Fibroblast of skin of left quadriceps (primary cell): ENCODE data around the gene MYBBP1A.

ENCODE experiments used
- DNase-seq, 2 experiments: peaks; one replicate each; pipeline ENCODE4 v3.0.0-alpha.2; 2013; ENCODE audit warnings: low read depth in 2 of 2

Gene MYBBP1A

DNA sequence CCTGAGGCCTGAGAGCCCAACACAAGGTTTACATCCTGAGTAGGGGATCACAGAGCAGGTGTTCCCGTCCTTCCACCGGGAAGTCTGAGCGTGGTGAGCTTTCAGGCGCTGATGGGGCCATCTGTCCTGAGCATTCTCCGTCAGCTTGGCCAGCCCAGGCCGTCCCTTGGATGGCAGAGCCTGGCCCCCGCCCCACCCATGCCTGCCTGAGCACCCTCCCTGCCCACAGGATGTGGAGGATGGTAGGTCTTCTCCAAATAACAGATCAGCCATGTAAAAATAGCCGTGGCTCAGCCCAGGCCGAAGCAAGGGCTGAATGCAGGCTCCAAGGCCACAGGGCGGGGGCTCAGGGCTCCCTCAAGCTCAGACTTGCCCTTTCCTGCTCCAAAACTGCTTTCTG, 36.3 kb downstream of the MYBBP1A start:
- DNase-seq = no peak

DNA sequence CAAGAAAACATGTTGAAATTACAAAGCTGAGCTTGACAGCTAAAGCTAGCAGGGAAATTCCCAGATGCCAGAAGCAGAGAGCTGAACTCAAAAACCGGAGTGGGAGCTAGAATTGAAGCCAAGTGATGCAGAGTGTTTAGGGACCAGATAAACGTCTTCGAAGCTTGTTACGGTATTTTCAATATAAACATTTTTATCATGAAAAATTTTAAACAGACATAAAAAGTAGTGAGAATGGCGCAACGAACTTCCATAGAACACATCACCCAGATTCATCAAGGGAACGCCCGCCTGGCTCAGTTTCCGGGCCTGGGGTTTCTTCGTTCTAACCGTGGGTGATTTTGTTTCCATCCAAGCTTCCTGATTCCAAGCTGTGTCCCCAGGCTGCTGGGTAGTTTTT, 38.4 kb downstream of the MYBBP1A start:
- no peak for DNase-seq

DNA sequence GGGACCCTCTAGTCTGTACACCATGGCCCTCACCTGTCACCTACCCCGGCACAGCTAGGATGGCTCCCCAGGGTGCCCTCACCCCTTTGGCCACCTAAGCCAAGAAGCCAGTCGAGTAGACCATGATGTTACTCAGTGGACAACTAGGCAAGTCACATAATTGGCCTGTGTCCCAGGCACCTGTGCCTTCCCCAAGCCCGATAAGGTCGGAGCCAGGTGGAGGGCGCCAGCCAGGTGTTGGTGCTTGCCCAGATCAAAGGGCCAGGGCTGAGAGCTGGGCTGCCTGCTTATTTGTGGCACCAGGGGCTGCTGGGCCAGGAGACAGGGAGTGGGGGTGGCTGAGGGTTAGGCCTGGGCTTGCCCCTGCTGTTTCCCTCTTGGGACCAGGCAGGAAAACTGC, 39.7 kb downstream of the MYBBP1A start:
- no peak for DNase-seq

DNA sequence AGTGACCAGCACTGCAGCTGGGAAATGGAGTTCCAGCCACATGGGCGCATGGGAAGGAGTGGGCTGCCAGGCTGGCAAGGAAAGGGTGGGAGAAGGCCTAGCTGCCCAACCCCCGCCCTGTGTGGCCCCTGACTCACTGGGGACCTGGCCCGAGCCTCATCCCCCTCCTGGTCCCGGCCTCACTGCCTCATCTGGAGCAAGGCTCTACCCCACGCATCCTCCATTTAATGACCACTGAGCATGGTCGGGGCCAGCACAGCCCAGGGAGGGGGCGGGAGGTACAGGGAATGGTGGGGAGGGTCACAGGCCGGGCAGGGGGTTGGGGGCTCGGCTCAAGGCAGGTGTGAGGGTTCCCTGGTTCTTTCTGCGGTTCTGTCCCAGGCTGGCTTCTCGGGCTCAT, 40.4 kb downstream of the MYBBP1A start:
- no peak for DNase-seq

DNA sequence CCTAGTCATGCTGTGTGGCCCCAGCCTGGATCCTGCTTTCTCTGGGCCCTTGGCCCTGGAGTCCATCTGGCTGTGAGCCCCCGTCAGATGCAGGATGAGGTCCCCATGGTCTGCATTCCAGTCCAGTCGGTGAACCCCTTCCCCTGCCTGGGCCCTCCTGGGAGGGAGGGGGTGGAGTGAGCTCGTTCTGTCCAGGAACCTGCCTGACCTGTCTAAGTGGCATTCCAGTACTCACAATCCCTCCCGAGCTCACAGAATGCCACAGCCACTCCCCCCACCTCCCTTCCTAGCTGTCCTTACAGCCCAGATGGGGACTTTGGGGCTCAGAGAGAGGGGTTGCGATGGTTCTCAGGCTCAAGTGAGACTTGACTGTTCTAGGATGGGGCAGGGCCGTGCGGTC, 41.0 kb downstream of the MYBBP1A start:
- DNase-seq = no peak

DNA sequence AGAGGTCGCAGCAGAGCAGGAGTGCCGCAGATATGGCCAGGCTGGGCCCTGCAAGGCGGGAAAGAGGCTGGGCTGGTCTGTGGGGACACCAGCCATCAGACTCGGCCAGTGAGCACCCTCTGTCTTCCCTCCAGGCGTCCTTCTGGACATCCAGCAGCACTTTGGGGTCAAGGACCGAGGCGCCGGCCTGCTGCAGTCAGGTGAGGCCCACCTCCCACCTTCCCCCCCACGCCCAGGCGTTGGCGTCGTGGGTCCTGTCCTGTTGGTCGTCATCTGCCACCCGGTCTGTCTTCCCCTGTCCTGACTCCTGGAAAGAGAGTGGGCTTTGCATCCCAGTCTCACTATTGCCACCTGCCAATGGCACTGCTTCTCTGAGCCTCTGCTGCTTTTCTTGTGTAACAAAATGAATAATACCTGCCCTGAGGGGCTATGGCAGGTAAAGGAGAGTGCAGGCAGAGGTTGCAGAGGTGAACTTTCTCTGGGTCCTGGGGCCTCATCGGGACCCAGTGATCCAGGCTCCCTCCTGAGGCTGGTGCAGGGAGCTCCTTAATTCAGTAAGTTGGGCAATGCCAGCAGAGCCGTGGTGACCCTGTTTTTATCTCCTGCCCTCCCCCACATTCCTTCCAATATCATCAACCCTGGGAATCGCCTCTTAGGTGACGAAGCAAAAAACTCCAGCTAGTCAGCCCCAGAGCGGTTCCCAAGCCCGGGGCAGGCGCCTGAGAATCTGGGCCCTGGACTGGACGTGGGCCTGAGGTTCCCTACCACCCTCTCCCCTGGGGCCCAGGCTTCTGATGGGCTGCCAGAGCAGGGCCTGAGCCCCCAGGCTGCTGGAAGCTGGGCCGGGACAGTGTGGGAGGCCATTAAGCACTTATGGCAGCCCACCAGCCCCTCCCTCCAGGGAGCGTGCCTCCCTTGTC, 41.8 kb downstream of the MYBBP1A start:
- DNase-seq = no peak

DNA sequence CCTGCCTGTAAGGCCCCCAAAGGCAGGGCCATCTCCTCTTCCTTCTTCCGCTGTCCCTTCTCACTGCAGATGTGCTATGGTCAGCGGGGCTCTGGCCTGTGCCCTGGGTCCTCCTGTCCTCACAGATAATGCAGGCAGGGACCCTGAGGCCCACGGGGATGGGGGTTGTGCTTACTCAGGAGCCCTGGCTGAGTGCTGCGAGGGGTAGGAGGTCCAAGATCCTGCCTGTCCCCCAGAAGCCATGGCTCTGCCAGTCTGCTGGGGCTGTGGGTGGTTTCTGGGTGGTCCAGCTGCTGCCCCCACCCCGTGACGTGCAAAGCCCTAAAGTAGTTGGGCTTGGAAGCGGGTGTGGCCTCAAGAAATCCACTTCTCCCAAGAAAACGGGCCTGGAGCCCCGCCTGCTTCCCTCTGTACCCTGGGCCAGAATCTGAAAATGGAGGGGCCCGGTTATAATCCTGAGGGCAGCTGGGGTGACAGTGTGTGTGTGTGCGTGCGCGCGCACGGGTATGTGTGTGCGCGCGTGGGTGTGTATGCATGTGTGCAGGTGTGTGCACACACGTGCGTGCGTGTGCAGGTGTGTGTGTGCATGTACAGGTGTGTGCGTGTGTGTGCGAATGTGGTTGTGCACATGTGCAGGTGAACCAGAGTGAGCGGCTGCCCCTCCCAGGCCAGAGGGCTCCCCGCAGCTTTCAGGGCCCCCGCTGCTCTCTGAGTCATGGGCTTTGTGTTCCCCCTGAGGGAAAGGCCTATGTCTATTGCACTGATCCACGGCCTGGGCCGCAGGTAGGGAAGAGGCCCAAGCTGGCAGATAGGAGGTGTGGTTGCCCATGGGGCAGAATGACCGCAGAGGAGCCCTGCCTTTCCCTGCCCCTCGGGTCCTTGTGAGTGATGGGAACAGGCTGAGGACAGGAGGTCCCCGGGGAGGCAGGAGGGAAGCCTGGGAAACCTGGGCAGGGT, 42.8 kb downstream of the MYBBP1A start:
- DNase-seq = no peak

DNA sequence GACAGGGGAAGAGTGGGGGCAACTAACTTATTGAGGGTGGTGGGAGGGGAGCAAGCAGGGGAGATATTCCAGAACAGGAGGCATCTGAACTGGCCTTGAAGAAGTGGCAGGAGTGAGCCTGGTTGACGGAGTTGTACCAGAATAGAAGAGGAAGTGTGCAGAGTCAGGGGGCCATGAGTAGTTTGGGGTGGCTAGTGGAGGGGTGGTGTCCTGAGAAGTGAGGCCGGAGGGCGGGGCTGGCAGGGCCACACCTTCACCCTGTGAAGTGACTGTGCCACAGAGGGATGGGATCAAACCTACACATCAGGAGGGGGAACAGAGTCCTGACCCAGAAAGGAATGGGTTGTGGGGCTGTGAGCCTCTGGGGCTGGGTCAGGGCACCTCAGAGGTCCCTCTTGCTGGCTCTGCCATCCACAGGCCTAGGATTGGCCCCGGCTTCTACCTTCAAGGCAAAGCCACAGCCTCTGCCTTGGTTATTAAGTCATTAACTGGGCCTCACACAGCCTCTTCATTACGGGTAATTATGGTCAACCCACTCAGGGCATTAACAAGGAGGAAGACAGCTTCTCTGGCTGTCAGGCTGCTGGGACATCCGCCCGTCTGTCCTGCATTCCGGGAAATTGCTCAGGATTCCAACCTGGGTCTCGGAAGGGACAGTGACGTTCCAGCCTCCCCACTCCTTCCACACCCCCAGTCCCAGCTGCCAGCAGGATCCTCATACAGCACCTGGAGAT, 43.8 kb downstream of the MYBBP1A start:
- DNase-seq = no peak

DNA sequence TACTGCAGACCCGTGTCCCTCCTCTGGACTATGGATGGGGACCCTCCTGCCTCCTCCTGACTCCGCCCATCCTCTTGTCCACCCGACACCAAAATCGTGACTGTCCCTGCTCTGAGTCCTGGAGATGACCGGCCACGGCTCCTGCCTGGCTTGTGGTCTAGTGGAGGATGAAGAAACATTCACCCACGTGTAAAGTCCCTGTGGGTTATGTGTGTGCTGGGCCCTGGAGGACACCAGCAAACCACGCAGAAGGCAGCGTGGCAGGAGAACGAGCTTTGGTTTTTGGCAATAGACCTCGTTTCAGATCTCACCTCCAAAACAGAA, 44.6 kb downstream of the MYBBP1A start:
- no peak for DNase-seq

DNA sequence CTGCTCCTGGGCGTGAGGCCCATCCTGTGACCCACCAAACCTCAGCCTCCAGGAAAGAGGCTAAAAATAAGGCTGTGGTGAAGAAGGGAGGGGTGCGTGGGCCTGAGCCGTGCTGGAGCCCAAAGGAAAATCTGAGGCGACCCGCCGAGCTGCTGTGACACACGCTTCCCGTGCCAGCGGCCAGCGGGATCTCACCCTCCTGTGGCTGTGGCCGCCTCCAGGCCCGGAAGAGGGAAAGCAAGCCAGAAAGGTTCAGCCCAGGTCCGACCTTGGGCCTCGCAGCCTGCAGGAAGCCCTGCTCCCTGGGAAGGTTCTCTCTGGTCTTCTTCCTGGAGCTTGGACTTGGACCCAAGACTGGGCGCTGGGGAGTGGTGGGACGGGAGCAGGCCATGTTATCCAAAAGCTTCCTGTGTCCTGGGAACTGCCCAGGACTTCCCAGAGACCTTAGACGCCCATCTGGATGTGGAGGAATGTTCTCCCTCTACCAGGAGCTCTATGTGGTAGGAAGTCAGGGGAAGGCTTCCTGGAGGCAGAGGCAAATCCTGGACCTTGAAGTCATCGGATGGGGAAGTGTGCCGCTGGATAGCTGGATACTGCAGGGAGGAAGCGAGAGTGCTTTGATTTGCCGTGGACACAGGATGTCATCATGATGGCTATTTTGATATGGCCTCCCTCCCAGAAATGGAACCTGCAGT, 45.1 kb downstream of the MYBBP1A start:
- no peak for DNase-seq

DNA sequence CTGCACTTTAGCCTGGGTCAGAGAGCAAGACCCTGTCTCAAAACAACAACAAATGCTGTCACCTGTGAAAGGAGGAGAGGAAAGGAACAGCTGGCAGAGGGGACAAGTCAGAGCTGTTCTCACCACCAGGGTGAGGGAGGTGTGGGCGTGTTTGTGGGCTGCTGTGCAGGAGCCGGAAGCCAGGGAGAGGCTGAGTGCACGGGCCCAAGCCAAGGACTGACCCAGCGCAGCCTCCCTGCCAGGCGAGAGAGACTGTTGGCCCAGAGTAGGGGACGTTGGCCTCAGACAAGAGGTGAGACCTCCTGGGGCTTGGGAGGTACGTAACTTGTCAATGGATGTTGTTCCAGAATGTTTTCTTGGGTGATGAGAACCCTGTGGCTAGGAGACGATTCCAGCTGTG, 45.8 kb downstream of the MYBBP1A start:
- no peak for DNase-seq

DNA sequence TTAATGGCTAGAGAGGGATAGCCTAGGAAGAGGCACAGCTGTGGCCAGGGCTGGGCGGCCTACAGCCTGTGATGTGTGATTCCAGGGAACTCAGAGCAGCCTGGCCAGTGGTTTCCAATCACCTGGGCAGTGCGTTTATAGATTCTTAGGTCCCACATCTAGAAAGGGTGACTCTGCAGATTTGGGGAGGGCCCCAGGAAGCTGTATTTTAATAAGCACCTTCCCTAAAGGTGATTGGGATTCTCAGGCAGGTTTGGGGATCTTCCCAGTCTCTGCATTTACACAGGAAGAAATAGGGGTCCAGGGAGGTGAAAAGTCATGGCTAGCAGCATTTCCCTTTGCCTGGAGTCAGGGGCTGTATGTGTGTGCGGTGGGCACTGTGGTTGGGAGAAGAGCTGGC, 47.0 kb downstream of the MYBBP1A start:
- DNase-seq = no peak

DNA sequence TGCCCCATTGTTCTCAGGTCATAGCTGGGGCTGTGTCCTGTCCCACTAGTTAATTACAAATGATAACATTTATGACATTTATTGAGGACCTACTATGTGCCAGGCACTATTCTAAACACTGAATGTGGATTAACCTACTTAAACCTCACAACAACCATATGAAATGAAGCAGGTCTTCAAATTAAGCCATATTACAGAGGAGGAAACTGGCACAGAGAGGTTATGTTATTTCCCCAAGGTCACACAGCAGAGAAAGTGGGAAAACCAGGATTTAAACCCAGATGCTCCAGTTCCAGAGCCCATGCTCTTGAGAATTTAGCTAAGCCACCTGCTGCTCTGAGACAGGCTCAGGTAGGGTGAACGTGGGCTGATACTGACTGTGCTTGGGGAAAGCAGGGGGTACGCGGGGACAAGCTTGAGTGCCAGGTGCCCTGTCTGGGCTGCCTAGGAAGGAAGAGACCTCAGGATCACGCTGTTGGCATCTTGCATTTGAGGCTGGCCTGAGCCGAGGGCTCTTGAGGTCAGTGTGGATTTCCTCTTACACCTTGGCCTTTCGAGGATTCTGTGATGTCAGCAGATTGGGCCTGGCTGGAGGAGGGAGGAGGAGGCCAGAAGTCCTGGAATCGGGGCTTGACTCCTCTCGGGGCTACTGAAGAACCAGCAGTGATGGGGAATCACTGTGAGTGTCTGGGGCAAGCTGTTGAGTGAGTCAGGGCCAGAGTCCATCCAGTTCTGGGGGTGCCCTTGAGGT, 47.6 kb downstream of the MYBBP1A start:
- DNase-seq = no peak

DNA sequence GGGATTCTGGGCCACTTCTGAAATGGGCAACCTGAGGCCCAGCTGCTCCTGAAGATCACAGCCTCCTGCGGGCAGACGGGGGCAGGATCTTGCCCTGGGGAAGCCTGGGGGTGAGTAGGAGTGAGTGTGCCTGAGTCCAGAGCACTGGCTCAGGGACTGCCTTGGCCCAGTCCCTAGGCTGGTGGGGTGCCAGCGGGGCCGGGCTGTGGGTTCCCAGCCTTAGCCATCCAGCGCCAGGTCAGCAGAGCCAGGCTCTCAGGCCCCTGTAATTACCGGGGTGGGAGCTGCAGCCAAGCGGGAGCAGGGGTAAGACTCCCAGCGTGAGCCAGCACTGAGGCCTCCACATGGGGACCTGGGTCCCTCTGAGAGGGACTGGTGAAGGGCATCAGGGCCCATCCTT, 48.3 kb downstream of the MYBBP1A start:
- DNase-seq = no peak

DNA sequence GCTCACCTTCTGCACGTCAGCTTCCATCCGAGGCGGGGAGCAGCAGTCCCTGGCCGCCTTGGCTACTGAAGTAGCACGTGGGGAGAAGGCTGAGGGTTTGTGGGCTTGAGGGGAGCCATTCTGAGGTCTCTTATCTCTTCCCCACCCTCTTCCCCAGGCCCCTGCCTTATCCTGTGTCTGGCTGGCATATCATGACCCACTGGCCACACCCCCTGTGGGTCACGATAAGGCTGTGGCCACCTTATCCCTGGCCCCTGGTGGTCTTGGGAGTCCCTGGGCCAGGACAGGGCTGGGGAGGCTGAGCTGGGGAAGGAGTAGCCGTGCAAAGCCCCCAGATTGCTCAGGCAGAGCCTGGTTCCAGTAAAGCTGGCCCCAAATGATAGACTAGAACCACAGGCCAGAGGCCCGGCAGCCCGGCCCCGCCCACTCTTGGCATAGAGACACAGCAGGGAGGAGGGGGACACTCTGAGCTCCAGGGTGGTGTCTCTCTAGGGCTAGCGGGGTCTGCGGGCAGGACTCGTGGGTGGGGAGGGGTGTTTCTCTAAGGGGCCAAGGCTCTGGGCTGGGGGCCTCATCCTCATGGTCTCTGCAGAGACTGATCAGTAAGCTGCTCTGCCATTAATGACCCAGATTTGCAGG, 48.9 kb downstream of the MYBBP1A start:
- DNase-seq = no peak

DNA sequence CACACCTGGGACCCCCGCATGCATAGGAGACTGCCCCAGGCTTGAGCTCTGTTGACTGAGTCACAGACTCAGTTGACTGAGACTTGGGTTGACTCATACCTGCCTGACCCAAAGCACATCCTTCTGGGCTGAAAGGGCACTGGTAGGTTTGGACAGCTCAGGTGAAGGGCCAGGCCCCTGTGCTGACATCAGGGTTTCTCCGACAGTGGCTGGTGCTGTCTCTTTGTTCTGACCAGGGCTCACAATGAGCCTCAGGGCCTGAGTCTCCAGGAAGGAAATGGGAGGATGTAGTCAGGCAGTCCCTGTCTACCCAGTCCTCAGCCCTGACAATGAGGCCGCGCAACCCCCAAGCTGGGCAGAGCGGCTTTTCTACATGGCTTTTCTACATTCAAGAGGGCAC, 50.0 kb downstream of the MYBBP1A start:
- no peak for DNase-seq

DNA sequence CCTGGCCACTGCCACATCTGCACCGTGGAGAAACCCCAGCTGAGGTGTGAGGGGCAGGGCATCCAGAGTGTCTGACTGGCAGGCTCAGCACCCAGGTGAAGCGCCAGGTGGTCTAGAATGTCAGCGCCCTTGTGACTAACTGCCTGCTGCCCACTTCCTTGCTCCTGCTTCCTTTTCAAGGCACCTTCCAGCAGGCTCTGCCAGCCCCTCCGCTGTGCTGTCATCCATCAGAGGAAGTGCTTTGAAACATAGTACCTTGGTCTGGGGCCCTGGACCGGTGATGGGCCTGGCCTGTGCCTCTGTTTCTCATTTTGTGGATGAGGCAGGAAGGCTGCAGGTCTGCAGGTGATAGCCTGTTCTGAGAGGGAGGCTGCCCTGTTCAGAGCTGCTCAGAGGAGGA, 51.0 kb downstream of the MYBBP1A start:
- no peak for DNase-seq

DNA sequence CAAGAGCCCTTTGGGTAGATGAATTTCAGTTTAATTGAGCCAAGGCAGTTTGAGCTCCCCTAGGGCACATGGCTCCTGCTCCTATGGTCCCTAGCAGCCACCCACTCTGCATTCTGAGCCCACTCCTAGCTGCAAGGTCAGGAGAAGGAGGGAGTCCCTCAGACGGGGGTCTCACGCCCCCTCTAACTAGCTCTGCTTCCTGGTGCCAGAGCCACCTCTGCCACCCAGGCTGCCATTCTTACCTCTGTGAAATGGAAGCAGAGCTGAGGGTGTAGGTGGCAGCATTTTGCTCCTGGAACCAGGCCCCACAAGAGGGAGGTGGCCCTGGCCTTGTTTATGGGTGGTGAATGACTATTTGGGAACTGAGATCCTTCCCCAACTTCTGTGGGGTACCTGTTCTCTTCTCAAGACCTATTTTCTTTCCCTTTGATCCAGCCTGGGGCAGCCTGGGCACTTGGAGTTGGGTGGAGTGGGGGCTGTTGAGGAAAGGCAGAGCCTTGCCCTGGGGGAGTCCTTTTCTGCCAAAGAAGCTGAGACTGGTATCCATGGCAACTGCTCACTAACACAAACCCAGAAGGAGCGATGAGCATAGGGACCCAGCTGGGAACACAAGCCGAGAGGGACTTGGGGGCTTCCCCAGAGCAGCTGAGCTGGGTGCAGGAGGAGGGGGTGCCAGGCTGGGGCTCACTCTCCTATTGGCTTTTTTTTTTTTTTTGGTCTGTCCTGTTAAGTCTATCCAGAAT, 51.7 kb downstream of the MYBBP1A start:
- DNase-seq = no peak

DNA sequence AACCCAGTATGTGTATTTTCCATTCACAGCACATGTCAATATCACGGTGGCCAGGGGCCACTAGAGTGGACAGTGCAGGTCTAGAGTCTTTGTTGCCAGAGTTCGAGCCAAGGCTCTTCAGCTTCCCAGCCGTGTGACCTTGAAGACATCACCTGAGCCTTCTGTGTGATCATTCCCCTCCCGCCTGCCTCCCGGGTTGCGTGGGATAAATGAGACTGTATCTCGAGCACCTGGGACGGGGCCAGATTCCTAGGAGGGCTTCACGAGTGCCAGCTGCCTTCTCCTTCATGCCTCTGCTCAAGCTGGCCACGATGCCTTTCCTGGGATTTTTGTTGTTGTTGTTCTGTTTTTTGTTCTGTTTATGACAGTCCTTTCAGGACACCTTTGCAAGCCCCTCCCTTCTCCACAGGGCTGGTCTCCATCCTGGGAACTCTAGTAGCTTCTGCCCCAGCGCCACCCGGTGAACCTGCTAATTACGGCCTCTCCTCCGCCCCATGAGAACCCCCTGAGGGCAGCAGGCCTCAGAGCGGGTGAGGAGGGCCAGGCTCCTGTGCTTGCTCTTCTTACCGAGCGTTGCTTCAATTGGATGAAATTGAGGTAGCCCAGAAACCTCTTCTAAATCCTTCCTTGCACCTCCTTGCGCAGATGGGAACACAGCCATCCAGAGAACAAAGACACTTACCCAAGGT, 52.6 kb downstream of the MYBBP1A start:
- DNase-seq = no peak
